ENCODE results near the gene ACTR6.
"Not testable (repeated sequence)": the region's sequence is repeated elsewhere in the genome, so short reads cannot be mapped to it uniquely, and the experiment has no call there.

DNA sequence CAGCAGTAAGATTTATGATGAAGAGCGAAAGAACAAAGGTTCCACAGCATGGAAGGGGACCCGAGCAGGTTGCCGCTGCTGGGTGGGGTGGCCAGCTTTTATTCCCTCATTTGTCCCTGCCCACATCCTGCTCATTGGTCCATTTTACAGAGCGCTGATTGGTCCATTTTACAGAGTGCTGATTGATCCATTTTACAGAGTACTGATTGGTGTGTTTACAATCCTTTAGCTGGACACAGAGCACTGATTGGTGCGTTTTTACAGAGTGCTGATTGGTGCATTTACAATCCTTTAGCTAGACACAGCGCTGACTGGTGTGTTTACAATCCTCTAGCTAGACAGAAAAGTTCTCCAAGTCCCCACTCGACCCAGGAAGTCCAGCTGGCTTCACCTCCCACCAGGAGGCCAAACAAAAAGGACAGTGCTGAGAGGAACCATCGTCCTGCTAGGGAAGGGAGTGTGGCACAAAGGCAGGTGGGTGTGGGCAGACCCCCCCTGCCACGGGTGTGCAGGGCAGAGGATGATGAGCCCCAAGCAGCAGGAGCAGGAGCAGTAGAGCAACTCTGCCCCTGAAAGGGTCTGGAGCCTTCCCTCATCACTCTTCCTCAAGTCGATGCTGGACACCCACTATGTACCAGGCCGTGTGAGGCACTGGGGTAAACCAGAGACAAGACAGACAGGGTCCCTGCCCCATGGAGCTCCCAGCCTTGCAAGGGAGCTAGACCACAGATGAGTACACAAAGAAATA, 11.6 kb upstream of the ACTR6 start:
- TF ChIP-seq, protein P1, sequence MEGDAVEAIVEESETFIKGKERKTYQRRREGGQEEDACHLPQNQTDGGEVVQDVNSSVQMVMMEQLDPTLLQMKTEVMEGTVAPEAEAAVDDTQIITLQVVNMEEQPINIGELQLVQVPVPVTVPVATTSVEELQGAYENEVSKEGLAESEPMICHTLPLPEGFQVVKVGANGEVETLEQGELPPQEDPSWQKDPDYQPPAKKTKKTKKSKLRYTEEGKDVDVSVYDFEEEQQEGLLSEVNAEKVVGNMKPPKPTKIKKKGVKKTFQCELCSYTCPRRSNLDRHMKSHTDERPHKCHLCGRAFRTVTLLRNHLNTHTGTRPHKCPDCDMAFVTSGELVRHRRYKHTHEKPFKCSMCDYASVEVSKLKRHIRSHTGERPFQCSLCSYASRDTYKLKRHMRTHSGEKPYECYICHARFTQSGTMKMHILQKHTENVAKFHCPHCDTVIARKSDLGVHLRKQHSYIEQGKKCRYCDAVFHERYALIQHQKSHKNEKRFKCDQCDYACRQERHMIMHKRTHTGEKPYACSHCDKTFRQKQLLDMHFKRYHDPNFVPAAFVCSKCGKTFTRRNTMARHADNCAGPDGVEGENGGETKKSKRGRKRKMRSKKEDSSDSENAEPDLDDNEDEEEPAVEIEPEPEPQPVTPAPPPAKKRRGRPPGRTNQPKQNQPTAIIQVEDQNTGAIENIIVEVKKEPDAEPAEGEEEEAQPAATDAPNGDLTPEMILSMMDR (IDR thresholded peaks at IDR 0.05 in 2 of 3, conservative IDR thresholded peaks at IDR 0.05 in 1 of 3; ENCODE audit: insufficient read depth in 2 of 3, low read depth in 1 of 3, low read length in 3 of 3), result not testable (repeated sequence)
- TF ChIP-seq, protein P2, sequence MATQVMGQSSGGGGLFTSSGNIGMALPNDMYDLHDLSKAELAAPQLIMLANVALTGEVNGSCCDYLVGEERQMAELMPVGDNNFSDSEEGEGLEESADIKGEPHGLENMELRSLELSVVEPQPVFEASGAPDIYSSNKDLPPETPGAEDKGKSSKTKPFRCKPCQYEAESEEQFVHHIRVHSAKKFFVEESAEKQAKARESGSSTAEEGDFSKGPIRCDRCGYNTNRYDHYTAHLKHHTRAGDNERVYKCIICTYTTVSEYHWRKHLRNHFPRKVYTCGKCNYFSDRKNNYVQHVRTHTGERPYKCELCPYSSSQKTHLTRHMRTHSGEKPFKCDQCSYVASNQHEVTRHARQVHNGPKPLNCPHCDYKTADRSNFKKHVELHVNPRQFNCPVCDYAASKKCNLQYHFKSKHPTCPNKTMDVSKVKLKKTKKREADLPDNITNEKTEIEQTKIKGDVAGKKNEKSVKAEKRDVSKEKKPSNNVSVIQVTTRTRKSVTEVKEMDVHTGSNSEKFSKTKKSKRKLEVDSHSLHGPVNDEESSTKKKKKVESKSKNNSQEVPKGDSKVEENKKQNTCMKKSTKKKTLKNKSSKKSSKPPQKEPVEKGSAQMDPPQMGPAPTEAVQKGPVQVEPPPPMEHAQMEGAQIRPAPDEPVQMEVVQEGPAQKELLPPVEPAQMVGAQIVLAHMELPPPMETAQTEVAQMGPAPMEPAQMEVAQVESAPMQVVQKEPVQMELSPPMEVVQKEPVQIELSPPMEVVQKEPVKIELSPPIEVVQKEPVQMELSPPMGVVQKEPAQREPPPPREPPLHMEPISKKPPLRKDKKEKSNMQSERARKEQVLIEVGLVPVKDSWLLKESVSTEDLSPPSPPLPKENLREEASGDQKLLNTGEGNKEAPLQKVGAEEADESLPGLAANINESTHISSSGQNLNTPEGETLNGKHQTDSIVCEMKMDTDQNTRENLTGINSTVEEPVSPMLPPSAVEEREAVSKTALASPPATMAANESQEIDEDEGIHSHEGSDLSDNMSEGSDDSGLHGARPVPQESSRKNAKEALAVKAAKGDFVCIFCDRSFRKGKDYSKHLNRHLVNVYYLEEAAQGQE (IDR thresholded peaks at IDR 0.05; ENCODE audit: borderline replicate concordance), result not testable (repeated sequence)
- TF ChIP-seq, protein P2 (CRISPR knock-in tag; IDR thresholded peaks at IDR 0.05; ENCODE audit: low read depth), result not testable (repeated sequence)
- not testable (repeated sequence) for TF ChIP-seq NRF1 (conservative IDR thresholded peaks at IDR 0.05 in 1 of 2, IDR thresholded peaks at IDR 0.05 in 1 of 2)
- TF ChIP-seq, protein P3, sequence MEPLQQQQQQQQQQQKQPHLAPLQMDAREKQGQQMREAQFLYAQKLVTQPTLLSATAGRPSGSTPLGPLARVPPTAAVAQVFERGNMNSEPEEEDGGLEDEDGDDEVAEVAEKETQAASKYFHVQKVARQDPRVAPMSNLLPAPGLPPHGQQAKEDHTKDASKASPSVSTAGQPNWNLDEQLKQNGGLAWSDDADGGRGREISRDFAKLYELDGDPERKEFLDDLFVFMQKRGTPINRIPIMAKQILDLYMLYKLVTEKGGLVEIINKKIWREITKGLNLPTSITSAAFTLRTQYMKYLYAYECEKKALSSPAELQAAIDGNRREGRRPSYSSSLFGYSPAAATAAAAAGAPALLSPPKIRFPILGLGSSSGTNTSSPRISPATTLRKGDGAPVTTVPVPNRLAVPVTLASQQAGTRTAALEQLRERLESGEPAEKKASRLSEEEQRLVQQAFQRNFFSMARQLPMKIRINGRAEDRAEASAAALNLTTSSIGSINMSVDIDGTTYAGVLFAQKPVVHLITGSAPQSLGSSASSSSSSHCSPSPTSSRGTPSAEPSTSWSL (CRISPR knock-in tag; IDR thresholded peaks at IDR 0.05; ENCODE audit: borderline replicate concordance), result not testable (repeated sequence)

Measured in K562 (cell line).